Stimulated activated CD8-positive, alpha-beta memory T cell treated with anti-CD3 and anti-CD28 coated beads, Interleukin-2, amount 100 ng/mL, for 1 hour (primary cell): ENCODE data around the gene LEFTY1.
"Not testable (repeated sequence)": the region's sequence is repeated elsewhere in the genome, so short reads cannot be mapped to it uniquely, and the experiment has no call there.

Source experiments
- DNase-seq, 2 donors: peaks; one replicate each; pipeline ENCODE4 v3.0.0-alpha.2; 2020; ENCODE audit warnings: low read depth in 2 of 2

Gene LEFTY1

DNA sequence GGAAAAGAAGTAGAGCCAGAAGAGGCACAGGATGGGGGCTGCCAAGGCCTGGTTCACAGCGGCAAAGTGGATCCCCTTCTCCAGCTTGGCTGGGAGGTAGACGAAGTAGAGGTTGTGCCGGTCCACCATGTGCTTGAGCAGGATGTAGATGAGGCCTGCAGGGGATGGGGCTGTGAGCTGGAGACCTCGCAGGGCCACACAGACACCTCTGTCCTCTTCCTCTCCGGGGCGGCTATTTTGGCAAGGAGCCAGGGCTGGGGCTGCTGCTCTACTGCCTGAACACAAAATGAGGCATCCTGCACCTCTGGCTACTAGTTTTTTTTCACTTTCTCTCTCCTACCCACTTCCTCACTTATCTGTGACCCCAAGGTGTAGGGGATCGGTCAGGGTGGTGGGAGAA, 39.0 kb downstream of the LEFTY1 start:
- peak; percentile 13 to 26 for DNase-seq

DNA sequence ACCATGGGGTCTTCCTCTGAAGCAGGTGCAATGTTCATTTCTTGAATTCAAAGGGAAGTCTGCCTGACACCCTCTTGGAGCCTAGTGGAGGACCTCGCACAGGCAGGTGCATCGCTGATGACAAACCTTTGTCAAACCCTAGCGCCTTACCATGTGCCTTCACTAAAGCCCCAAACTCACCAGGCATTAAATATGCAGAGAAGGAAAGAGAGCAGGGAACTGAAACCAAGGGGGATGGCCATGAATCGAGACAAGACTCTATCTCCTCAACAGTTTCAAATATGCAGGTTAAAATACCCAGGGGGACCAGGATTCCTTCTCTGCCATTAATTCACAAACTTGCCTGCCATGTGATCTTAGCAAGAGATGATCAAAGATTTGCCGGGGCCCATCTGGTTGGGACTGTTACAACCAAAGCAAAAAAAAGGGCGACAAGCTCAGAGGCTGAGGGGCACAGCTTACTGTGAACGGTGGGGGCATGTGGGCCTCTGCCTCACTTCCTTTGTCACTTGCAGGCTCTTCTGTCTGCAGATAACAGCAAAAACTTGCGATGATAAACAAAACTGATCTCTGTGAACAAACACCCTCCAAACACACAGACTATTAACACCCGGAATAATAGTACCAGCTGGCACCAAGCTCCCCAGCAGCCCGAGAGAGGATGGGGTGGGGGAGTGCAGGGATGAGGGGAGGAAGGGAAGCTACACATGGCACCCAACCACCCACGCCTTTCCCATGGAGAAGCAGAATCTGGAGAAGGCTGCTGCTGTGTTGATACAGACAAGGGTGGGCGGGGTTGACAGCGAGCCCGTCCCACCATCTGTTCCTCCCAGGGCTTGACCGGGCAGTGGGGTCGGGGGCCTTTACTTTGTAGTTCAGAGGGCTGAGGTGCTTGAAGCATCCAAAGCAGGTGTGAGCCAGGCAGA, 40.7 kb downstream of the LEFTY1 start:
- DNase-seq = no peak

DNA sequence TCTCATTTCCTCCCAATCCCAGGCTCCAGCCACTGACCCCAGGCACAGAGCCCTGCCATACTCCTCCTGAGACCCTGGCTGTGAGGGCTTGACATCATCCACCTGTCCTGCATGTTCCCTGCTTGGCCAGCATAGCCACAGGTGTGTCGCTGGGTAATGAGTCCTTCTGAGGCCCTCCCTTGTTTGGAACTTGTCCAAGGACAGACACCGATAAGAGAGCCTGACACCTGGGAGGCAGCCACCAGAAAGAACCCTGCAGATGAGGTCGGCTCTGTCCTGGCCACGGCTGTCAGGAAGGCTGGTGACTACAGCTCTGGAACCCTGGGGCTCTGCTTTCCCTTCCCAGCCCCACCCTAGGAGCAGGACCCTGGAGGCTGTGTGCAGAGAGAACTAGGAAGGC, 41.3 kb downstream of the LEFTY1 start:
- no peak for DNase-seq

DNA sequence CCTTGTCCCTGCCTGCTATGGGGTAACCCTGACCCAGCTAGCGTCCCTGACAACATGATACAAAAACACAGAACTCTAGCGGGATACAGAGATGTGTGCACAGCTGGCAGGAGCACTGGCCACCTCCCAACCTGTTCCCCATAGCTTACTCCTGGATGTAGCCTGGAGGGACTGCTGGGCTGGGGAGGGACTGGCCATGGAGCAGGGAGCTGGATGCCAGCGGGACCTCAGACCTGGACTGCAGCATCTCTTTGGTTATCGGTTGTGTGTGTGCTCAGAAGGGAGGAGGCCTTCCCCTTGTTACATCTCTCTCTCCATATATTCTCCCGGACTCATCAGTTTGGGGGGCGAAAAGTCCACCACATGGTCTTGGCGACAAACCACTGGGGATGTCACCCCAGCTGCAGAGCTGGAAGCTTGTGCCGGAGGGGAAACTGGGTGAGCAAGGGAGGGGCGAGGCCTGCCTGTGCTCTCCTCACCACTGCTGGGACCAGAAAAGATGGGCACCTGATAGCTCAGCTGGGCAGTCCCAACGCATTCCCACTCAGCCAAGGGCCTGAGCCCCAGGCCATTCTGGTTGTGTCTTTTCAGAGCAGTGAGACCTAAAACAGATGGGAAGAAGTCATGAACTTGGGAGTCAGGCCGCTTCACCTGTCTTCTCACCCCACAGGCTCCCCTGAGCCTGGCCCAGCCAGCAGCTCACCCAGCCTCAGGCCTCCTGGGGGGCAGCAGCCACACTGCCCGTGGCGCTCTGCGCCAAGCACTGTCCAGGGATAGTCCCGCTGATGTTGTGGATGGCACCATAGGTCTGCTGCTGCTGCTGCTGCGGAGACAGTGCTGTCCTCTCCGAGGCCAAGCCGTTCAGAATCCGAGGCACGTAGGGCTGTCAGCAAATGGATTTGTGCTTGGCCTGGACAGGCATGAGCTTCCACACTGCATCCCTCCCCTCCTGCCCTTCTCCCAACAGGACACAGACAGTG, 42.3 kb downstream of the LEFTY1 start:
- no peak for DNase-seq

DNA sequence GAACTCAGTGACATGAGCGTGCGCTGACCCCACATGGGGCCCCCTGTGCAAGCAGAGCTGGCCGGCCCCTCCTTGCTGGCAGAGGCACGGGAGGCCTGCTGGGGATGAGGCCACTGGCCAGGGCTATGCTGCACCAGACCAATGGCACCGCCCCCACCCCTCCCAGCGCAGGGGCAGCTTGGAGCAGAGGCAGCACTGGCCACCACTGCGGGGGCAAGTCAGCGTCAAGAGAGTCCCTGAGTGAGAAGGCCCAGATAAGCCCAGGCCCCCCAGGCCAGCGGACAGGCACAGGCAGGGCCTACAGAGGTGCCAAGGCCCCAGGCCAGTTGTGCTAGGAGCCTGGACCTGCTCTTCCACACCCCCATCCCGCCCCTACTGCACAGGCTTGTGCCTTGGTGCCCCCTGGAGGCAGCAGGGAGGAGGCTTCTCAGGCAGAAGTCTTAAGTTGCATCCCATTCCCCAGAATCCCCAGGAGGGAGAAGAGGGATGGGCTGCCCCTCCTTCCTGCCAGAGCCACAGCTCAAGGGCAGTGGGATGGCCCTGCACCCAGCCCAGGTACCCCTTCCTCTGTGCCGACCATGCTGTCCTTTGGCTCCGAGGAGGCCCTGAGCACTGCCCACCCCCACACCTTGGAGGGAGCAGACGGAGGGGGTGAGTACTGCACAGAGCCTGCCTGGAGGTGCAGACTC, 43.2 kb downstream of the LEFTY1 start:
- no peak for DNase-seq

DNA sequence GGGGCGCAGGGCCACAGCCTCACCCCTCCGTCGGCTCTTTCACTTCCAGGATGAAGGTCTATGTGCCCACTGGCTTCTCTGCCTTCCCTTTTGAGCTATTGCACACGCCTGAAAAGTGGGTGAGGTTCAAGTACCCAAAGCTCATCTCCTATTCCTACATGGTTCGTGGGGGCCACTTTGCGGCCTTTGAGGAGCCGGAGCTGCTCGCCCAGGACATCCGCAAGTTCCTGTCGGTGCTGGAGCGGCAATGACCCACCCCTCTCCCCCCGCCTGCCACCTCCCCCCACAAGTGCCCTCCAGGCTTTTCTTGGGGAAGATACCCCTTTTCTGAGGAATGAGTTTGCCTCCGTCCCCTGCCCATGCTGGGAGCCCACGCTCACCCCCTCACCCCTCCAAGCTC, 43.8 kb downstream of the LEFTY1 start:
- no peak for DNase-seq

DNA sequence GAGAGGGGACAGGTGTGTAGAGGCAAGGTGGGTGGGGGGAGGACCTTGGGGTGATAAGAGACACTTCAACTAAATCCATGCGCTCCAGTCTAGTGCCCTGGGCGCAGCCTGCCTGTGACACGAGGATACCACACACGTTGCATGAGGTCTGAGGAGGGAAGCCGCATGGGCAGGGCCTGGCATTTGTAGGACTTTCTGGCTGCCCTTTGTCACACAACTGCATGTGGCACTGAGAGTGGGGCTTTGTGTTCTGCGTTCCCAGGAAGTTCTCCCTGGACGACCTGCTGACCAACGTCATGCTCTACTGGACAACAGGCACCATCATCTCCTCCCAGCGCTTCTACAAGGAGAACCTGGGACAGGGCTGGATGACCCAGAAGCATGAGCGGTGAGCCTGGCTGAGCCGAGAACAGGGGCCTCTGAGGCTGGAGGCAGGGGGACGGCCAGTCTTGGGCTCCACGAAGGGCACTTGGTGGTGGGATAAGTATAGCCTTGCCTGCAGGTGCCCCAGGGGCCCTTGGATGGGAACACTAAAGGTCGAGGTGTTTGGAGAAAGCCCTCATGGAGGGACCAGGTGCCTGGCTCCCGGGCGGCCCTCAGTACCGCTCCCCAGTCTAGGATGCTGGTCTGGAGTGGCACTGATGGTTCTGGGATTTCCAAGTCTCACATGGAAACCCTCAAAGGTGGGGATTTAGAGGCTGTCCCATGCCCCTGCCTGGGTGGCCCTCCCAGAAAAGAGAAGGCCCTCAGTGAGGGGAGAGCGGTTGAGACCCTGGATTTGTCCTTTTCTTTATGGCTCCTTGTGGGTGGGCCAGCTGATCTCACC, 44.5 kb downstream of the LEFTY1 start:
- DNase-seq = no peak

DNA sequence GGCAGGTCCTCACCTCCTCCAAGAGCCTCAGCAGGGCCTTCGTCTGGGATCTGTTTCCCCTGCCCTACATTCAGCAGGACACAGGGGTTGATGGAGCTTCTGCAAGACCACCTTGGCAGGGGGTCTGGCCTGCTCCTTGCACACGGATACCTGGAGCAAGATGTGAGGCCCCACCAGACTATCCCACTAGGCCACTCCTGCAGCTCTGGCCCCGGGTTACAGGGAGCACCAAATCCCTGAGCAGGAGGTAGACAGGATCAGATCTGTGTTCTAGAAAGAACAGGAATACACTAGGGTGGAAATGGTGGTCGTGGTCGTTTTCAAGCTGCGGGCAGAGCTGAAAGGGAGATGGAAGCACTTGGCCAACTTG, 45.5 kb downstream of the LEFTY1 start:
- DNase-seq = no peak

DNA sequence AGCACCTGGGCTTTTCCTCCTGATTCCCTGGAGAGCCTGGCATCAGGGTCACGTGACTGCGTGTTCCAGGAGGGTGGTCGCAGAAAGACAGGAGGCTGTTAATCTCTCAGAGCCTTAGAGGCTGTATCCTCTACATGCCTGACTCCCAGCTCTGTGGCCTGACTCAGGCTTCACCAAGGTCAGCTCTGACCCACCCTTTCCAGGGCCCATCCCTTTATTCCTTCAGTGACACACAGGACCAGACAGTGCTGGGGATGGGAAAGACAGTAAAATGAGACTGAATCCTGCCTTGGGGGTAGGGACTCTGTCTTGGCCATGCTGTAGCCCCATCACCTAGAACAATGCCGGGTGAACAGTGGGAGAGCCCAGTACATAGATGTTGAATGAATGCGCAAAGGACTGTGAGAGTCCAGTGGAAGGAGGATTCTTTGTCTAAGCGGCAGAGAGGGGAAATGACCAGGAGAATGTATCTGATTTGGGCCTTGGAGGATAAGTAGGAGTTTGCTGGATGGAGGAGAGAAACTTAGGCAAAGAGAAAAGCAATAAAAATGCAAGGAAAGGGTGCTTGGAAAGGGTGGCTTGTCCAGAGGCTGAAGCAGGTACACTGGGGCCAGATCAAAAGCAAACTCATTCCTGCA, 46.0 kb downstream of the LEFTY1 start:
- DNase-seq = no peak

DNA sequence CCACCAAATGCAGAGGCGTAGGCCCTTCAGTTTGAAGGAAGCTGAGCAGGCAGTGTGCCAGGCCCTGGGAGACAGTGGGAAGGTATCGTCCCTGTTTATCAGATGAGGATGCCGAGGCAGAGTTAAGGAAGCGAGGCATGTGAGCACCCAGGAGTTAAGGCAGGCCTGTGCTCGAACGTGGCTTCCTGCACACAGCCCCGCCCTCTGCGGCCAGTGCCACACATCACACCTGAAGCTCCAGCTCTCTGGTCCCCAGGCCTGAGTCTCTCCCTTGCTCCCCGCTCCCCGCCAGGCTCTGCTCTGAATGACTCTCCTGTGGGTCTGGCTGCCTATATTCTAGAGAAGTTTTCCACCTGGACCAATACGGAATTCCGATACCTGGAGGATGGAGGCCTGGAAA, 46.9 kb downstream of the LEFTY1 start:
- DNase-seq = no peak

DNA sequence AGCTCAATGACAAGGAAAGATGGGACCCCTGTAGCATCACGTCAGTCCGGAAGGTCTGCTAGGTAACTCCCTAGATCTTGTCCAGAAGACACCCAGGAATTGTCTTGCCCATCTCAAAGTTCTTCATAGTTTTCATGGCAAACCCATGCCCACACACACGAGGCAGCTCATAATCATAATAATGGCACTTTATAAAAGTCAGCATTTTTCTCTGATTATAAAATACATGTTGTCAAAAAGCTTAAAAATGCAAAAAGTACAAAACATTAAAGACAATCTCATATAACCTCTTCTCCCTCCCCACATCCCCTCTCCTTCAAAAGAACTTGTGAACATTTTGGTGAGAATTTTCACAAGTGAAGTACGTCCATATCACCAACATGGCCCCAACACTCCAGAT, 48.2 kb downstream of the LEFTY1 start:
- no peak for DNase-seq

DNA sequence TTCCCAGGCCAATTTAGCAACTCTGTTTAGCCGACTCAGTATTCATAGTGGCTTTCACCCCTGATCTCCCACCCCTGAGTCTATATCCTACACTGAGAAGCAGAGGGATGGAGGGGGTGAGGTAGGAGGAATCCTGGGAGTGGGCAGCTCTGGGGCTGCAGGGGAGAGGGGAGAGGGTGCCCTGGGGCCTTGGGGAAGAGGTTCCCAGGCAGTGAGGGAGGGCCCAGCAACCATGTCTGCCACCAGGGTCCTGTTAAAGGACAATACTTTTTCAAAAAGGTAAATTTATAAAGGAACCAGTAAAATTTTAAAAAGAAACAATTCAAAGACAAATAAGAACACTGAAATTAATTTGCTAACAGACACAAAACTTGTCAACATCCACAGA, 48.7 kb downstream of the LEFTY1 start:
- DNase-seq = no peak

DNA sequence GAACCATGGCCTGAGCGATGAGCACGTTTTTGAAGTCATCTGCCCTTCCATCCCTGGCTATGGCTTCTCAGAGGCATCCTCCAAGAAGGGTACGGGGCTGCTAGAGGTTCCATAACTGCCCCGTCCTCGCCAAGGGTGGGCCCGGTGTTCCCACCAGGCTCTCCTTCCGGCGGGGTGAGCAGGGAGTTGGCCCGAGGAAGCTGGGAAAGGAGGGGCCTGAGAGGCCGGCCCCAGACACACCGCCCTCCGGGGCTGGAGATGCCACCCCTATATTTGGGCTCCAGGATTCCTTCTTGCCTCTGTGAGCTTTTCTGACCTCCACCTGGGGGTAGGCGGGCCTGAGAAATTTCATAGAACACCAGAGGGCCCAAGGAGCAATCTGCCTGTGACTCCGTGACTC, 50.2 kb downstream of the LEFTY1 start:
- no peak for DNase-seq

DNA sequence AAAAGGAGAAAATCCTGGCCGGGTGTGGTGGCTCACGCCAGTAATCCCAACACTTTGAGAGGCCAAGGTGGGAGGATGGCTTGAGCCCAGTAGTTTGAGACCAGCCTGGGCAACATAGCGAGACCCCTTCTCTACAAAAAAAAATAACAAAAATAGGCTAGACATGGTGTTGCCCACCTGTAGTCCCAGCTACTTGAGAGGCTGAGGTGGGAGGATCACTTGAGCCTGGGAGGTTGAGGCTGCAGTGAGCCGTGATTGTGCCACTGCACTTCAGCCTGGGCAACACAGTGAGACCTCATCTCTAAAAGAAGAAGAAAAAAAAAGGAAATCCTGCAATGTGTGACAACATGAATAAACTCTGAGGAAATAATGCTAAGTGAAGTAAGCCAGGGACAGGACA, 52.6 kb downstream of the LEFTY1 start:
- not testable (repeated sequence) for DNase-seq
